Breast epithelium (tissue), 4 donors: Measurements from ENCODE around the gene AGBL3. TPM values are rescaled to one million over a fixed set of nuclear protein-coding genes. Genes with fewer than 3 reads are reported as not detected.
A peak's percentile ranks its signal among the peaks of the same experiment; 100 is the strongest.

Source experiments
- DNase-seq, 2 donors: peaks; one replicate each; pipeline ENCODE4 v3.0.0-alpha.2; 2019; ENCODE audit warnings: low spot score in 2 of 2
- H3K27ac ChIP-seq, 2 donors: fragments of 200-600 bp; sonication (generic) in 1 of 2; one replicate each; pipeline ENCODE4 v1.5.1; 2016 to 2019; ENCODE audit warnings: mild to moderate bottlenecking in 1 of 2
- H3K27me3 ChIP-seq, 2 donors: fragments of 200-600 bp; sonication (generic) in 1 of 2; one replicate each; pipeline versions ENCODE4 v1.5.1 to v1.6.0; 2017 to 2019; ENCODE audit warnings: control low read depth in 1 of 2, mild to moderate bottlenecking in 1 of 2
- H3K36me3 ChIP-seq: fragments of 200-600 bp; one replicate; pipeline ENCODE4 v1.5.1; 2019
- H3K4me1 ChIP-seq, 2 donors: fragments of 200-600 bp; sonication (generic); one replicate each; pipeline ENCODE4 v1.5.1; 2016 to 2019; ENCODE audit warnings: control low read depth in 1 of 2
- H3K4me3 ChIP-seq, 3 donors: fragments of 200-600 bp; sonication (generic); 1 replicate in 2 of 3; 2 replicates in 1 of 3; pipeline ENCODE4 v1.5.1; 2016 to 2019; ENCODE audit warnings: mild to moderate bottlenecking in 3 of 3, moderate library complexity in 2 of 3
- H3K9me3 ChIP-seq, 2 donors: fragments of 200-600 bp; sonication (generic) in 1 of 2; one replicate each; pipeline ENCODE4 v1.5.1; 2016 to 2019; ENCODE audit warnings: control low read depth in 1 of 2
- CTCF ChIP-seq, 3 donors: fragments of 450-650 bp; IDR thresholded peaks; one replicate each; pipeline ENCODE4 v1.5.1; 2016 to 2017; ENCODE audit warnings: antibody characterized with exemption in 3 of 3, mild to moderate bottlenecking in 3 of 3, moderate library complexity in 3 of 3
- POLR2A ChIP-seq: fragments of 450-650 bp; IDR thresholded peaks from one replicate; pipeline ENCODE4 v1.6.1; 2016; ENCODE audit warnings: antibody characterized with exemption, mild to moderate bottlenecking, moderate library complexity
- POLR2AphosphoS5 ChIP-seq, 3 donors: sonication (generic); formaldehyde crosslinking; IDR thresholded peaks; one replicate each; pipeline ENCODE4 v1.6.1; 2017; ENCODE audit warnings: antibody characterized with exemption in 3 of 3
- intact Hi-C: fragments of 100-400 bp; cut with DNase I; formaldehyde crosslinking; loops from one replicate; pipeline ENCODE4 v1.15.1; 2023; ENCODE audit warnings: low total_unique reads
- total RNA-seq, 3 donors: library from RNA; depleted of rRNA; stranded (reverse); fragments of >200 nt; gene quantifications; one replicate each; pipeline ENCODE4 v1.1.0, GENCODE V29; 2016

AGBL3 gene
- total RNA-seq, 3 donors from 2014 or later: 2.2 to 5.1 (median 4.3) TPM

DNA sequence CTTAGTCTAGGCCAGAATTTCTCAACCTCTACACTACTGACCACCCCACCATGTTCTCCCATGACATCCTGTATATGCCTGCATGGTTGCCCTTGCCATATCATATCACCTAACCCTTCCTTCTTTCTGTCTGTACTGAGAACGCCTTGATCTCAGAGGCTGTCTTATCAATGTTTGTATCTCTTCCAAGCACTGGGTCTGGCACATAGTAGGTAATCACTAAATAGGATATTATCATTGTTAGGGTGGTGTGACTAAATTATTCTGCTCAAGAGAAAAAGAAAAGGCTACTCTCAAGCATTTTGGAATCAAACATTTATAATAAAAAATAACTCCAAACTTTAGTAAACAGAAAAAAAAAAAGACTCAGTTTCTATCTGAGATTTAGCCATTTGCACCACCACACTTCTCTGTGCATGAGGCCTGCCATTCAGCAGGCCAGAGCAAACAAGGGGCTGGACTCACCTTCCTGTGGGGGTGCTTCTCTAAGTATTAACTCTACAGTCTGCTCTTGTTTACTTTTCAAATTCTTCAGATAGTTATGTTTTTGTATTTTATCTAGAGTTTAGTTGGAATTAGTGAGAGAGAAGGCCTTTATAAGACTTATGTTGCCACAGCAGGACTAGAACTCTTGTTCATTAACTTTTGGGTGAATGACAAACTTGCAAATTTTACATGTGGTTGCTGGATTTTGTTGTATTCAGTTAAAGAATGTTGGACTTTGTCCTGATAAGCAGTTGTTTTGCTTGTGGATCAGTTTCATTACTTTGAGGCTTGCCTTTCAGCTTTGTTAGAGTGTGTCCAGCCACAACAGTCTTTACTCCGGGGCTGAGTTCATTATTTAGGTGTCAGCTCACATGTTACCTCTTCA, 5.4 kb downstream of the AGBL3 start:
- H3K4me1 ChIP-seq: no peaks in the 10 kb centered on the region
- TF ChIP-seq POLR2A (no peak), CTCF (IDR thresholded peaks at IDR 0.05) (no peak), POLR2AphosphoS5 (IDR thresholded peaks at IDR 0.05) (no peak)
- intact Hi-C loops: no loop called here
- H3K27ac ChIP-seq: no peak overlapping the region
- DNase-seq: no peak
- no peaks in the 10 kb centered on the region for H3K36me3 ChIP-seq
- no peaks in the 10 kb centered on the region for H3K27me3 ChIP-seq
- no peak overlapping the region for H3K4me3 ChIP-seq
- H3K9me3 ChIP-seq: no peaks in the 10 kb centered on the region

DNA sequence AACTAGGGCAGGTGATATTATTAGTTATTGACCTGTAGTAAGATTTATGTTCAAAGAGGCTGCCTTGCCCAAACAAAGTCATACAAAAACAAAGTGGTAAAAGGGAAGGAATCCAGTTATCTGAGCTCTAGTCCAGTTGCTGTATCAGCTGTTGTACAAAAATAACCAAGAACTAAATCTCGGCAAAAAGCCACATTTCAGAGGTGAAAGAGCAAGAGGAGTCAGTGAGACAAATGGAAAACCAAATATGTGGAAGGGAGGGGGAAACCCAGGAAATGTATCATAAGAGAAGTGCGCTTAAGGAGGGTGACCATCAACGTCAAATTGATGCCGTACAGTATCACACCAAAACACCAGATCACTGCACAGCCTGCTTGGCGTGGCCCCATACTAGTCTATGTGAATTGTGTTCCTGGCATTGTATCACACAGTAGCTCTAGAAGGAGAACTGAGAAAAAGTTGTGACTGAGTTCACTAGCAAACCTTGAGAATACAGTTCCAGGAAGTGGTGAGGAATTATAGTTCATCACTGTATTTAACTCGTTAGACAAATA, 6.4 kb downstream of the AGBL3 start:
- no peak overlapping the region for H3K4me3 ChIP-seq
- no peaks in the 10 kb centered on the region for H3K9me3 ChIP-seq
- H3K4me1 ChIP-seq: no peaks in the 10 kb centered on the region
- TF ChIP-seq CTCF (IDR thresholded peaks at IDR 0.05): no peak
- no peak for DNase-seq
- no peaks in the 10 kb centered on the region for H3K36me3 ChIP-seq
- H3K27ac ChIP-seq: peak overlapping the region in 1 of 2 donors; percentile 57
- intact Hi-C loops: no loop called here
- H3K27me3 ChIP-seq: no peaks in the 10 kb centered on the region

DNA sequence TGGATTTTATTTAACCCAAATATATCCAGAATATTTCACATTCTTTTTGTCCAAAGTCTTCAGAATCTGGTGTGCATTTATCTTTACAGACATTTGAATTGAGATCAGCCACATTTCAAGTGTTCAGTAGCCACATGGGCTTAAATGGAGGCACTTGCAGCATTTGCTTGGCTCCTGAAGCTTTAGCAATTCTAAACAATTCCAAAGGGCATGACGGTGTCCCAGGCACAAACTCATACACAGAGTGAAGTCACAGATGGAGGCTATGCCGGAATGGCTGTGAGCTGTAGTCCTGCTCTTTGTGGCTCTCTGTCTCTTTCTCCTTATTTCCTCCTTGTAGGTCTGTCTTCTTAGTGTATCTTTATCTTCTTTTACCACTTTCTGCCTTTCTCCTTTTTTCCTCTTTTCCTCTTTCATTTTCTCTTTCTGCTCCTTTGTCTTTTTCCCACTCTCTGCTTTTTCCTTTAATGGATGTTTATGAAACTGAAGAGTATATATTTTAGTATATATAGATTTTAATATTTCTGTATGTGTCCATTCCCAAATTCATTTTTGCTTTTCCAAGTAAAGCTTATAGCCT, 7.7 kb downstream of the AGBL3 start:
- Histone ChIP-seq H3K36me3 (no peaks in the 10 kb centered on the region), H3K27me3 (no peaks in the 10 kb centered on the region), H3K4me3 (no peak overlapping the region), H3K27ac (no peak overlapping the region), H3K4me1 (no peaks in the 10 kb centered on the region), H3K9me3 (no peaks in the 10 kb centered on the region)
- no peak for DNase-seq
- TF ChIP-seq POLR2A (no peak), POLR2AphosphoS5 (IDR thresholded peaks at IDR 0.05) (no peak), CTCF (IDR thresholded peaks at IDR 0.05) (no peak)
- intact Hi-C loops: no loop called here

DNA sequence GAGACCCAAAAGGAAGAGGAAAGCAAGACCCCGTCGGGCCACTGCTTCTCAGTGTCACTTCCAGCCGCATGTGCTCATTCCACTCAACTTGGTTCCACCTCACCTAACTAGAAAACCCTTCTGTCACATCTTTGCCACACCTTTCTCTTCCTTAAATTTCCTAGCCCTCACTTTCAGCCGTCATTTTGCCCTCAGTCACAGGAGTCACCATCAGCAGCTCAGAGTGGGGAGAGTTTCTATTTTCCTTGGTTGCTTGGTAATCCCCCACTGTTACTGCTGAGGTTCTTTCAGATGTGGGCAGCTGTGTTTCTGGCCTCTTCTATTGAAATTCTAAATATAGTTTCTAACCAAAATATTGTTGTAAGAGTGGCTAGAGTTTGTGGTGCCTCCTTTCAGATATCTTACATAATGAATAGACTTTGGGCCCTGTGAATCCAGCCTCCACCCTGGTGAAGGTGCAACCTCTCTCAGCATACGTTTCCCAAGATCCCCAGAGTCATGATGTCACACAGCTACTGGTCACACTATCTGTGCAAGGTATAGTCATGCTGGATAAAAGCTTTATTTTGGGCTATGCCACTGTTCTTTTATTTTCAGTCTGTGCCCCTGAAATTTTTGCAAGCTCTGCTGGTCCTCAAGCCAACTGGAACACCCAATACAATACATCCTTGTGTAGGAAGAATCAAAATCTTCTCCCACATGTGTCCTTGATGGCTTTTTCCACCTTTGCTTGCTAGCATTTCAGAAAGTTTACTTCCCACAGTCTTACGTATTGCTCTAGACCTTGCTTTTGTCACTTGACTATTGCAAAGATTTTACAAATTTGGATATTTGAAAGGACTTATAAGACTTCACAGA, 9.2 kb downstream of the AGBL3 start:
- H3K27ac ChIP-seq: peak overlapping the region in 1 of 2 donors; percentile 4
- intact Hi-C loops: no loop called here
- DNase-seq: no peak
- no peaks in the 10 kb centered on the region for H3K9me3 ChIP-seq
- H3K36me3 ChIP-seq: no peaks in the 10 kb centered on the region
- no peak for TF ChIP-seq POLR2AphosphoS5 (IDR thresholded peaks at IDR 0.05)
- no peak for TF ChIP-seq CTCF (IDR thresholded peaks at IDR 0.05)
- no peak for TF ChIP-seq POLR2A
- H3K4me1 ChIP-seq: no peaks in the 10 kb centered on the region
- H3K4me3 ChIP-seq: no peak overlapping the region
- H3K27me3 ChIP-seq: no peaks in the 10 kb centered on the region
